Cardiac muscle cell (in vitro differentiated cells and primary cell): Measurements from ENCODE around the gene NKX2-4. TPM values are rescaled to one million over a fixed set of nuclear protein-coding genes. Genes with fewer than 3 reads are reported as not detected.

ENCODE experiments used
- DNase-seq, 2 donors: peaks; one replicate each; pipeline versions ENCODE4 v3.0.0 to v3.0.0-alpha.2; 2010 to 2017; ENCODE audit warnings: low read depth in 1 of 2, low spot score in 1 of 2
- H3K27ac ChIP-seq: fragments of 200-600 bp; sonication (generic); 2 replicates; pipeline ENCODE4 v1.5.1; 2016
- H3K27me3 ChIP-seq: fragments of 200-600 bp; sonication (generic); 2 replicates; pipeline ENCODE4 v1.6.0; 2016; ENCODE audit warnings: control low read depth
- H3K36me3 ChIP-seq: fragments of 200-600 bp; sonication (generic); 2 replicates; pipeline ENCODE4 v1.5.1; 2016; ENCODE audit warnings: control low read depth
- H3K4me1 ChIP-seq: fragments of 200-600 bp; sonication (generic); 2 replicates; pipeline ENCODE4 v1.8.1; 2017; ENCODE audit warnings: low read depth, mild to moderate bottlenecking, mixed run types
- H3K4me3 ChIP-seq: fragments of 200-600 bp; sonication (generic); 2 replicates; pipeline ENCODE4 v1.5.1; 2016; ENCODE audit warnings: mild to moderate bottlenecking
- H3K9me3 ChIP-seq: fragments of 200-600 bp; sonication (generic); 2 replicates; pipeline ENCODE4 v1.5.1; 2017; ENCODE audit warnings: low read depth, mild to moderate bottlenecking, control low read depth
- polyA plus RNA-seq: library from polyadenylated mRNA; unstranded; fragments of >200 nt; fragmentation: Nextera tagmentation; extraction: Ambion mirVana; gene quantifications from 2 replicates; pipeline ENCODE4 v1.2.1, GENCODE V29; 2016
- total RNA-seq: library from RNA; depleted of rRNA; stranded (reverse); fragments of >200 nt; gene quantifications from 2 replicates; pipeline ENCODE4 v1.2.3, GENCODE V29; 2016
- TF ChIP-seq, protein P1 (sequence below): IDR thresholded peaks from 2 replicates; pipeline ENCODE4 v1.5.1; 2012; ENCODE audit warnings: low read depth, mild to moderate bottlenecking, low read length

Gene NKX2-4
- total and polyA plus RNA-seq, 2 experiments from 2014 or later: not detected

DNA sequence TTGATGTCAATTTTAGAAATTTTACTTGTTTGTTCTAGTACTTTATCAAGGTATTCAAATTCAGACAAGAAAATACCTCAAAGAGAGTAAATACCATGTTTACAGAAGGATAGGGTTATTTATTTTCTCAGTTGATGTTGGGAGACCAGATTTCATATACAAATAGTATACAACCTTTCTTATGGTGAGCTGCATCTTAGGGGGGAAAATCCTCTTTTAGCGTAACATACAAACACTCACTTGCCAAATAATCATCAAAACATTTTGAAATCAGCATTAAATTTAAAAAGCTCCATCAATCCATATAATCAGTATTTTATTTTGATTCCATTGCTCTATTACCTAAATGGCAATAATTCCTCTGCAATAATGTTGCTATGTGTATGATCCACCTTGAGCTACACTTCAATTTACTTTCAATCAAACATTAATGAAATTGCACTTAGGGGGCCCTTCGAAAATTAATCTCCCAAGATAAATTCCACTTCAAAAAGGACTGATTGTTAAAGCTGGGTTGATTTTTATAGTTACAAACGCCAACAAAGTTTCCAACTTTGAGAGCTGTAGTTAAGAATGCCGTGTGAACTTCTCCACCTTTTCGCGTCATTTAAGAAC is 2.2 kb downstream of the NKX2-4 start:
- TF ChIP-seq, protein P1, sequence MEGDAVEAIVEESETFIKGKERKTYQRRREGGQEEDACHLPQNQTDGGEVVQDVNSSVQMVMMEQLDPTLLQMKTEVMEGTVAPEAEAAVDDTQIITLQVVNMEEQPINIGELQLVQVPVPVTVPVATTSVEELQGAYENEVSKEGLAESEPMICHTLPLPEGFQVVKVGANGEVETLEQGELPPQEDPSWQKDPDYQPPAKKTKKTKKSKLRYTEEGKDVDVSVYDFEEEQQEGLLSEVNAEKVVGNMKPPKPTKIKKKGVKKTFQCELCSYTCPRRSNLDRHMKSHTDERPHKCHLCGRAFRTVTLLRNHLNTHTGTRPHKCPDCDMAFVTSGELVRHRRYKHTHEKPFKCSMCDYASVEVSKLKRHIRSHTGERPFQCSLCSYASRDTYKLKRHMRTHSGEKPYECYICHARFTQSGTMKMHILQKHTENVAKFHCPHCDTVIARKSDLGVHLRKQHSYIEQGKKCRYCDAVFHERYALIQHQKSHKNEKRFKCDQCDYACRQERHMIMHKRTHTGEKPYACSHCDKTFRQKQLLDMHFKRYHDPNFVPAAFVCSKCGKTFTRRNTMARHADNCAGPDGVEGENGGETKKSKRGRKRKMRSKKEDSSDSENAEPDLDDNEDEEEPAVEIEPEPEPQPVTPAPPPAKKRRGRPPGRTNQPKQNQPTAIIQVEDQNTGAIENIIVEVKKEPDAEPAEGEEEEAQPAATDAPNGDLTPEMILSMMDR: no peak
- Histone ChIP-seq H3K4me3 (no peak overlapping the region), H3K27me3 (peaks cover 100% of the 10 kb centered on the region), H3K4me1 (no peaks in the 10 kb centered on the region), H3K36me3 (no peaks in the 10 kb centered on the region), H3K27ac (no peak overlapping the region), H3K9me3 (no peaks in the 10 kb centered on the region)
- DNase-seq: no peak

DNA sequence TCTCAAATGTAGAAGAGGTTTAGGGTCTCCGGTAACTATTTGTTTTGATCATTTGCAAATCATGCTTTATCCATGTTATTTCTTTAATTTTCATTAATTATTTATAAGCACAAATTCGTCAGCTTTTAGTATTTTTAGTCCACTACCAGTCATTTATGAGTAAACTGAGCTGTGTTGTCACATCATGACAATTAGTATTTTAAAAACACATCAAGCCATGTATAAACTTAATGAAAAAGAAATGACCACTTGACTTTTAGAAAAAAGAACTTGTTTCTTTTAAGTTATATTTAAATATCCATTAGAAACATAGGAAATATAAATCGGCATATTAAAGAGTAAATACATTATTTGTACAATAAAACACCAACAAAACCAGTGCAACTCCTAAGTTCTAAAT is 2.8 kb downstream of the NKX2-4 start:
- TF ChIP-seq, protein P1: no peak
- Histone ChIP-seq H3K9me3 (no peaks in the 10 kb centered on the region), H3K4me1 (no peaks in the 10 kb centered on the region), H3K4me3 (no peak overlapping the region), H3K36me3 (no peaks in the 10 kb centered on the region), H3K27ac (no peak overlapping the region), H3K27me3 (peaks cover 100% of the 10 kb centered on the region)
- no peak for DNase-seq

DNA sequence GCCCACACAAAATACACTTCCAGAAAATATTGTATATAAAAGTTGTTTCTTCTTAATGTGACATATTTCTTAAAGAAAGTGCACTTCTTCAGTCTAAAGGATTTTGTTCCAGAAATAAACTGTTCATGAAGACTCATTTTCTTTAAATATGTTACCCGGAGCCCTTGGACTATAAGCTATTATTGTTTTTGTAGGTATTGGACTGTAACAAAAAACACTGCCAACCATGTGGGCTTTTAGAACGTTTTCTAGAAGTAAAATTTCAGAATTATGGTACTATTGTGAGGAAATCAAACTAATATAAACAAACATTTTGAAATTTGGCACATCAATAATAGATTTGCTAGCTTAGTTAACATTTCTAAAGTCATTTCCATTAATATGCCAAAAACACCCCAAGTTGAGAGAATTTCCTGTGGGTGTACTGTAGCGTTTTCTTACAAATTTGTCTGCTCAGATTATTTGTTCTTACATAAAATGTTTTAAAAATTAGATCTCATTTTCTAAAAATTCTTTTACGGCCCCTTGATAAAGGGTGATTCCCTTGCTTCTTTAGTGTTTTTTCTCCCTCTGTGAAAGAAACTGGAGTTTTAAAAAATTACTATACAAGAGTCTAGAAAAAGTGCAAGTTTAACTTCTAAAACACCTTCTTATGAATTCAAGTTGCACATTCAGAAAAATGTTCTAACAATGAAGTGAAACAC is 3.4 kb downstream of the NKX2-4 start:
- Histone ChIP-seq H3K36me3 (no peaks in the 10 kb centered on the region), H3K9me3 (no peaks in the 10 kb centered on the region), H3K27ac (no peak overlapping the region), H3K27me3 (peaks cover 98% of the 10 kb centered on the region), H3K4me3 (no peak overlapping the region), H3K4me1 (no peaks in the 10 kb centered on the region)
- TF ChIP-seq, protein P1: no peak
- DNase-seq: no peak

DNA sequence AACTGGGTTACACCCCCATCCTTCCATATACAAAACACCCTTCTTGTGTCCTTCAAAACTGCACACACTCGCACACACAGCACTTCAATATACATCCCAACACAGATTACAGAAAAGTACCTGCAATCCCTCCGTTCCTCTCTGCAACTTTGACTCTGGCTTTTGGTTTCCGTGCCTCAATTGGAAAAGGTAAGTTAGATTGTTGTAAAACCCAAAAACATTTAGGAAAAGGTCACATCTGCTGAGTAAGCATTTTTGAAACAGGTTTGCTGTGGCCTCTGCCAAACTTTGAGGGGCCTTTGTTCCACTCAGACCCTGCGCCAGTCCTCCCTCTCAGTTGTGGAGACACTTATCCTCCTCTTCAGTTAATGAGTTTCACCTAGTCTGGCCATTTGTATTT is 4.2 kb downstream of the NKX2-4 start:
- Histone ChIP-seq H3K27ac (no peak overlapping the region), H3K27me3 (peaks cover 90% of the 10 kb centered on the region), H3K36me3 (no peaks in the 10 kb centered on the region), H3K4me1 (no peaks in the 10 kb centered on the region), H3K4me3 (no peak overlapping the region), H3K9me3 (no peaks in the 10 kb centered on the region)
- DNase-seq: no peak
- TF ChIP-seq, protein P1: no peak

DNA sequence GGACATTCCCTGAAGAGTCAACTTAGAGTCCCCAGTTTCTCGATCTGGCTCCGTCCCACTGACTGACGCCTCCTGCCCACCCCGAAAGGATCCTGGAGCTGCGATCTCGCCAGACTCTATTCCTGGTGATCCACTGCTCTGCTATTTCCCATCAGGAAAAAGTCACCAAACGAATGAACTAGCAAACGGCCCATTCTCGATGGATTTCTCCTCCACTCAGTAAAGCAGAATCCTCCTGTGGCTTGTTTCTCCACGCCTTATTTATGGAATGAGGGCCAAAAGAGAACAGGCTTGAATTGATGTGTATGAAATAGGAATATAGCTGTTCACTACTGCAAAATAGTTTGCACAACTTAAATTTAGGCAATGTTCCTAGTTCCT is 5.4 kb downstream of the NKX2-4 start:
- Histone ChIP-seq H3K4me3 (peak overlapping the region; percentile 15), H3K36me3 (no peaks in the 10 kb centered on the region), H3K27me3 (peaks cover 78% of the 10 kb centered on the region), H3K27ac (no peak overlapping the region), H3K4me1 (no peaks in the 10 kb centered on the region), H3K9me3 (no peaks in the 10 kb centered on the region)
- TF ChIP-seq, protein P1: no peak
- DNase-seq: no peak
